HepG2 (cell line): ENCODE measurements around the gene AEBP1. TPM values are rescaled to one million over a fixed set of nuclear protein-coding genes. Genes with fewer than 3 reads are reported as not detected.

Source experiments
- ESRRA ChIP-seq: sonication (generic); formaldehyde crosslinking; IDR thresholded peaks from 2 replicates; pipeline ENCODE4 v1.5.1; 2020; ENCODE audit warnings: mild to moderate bottlenecking, low read depth, missing genetic modification reagents
- KDM2A ChIP-seq: sonication (generic); formaldehyde crosslinking; IDR thresholded peaks from 2 replicates; pipeline ENCODE4 v1.4.0; 2020; ENCODE audit warnings: low read depth, missing genetic modification reagents, borderline replicate concordance
- MXI1 ChIP-seq: IDR thresholded peaks from 3 replicates; pipeline ENCODE4 v1.6.1; 2012; ENCODE audit warnings: low read depth, low read length, inconsistent platforms, borderline replicate concordance
- NR2F2 ChIP-seq: IDR thresholded peaks from 2 replicates; pipeline ENCODE4 v1.6.1; 2012; ENCODE audit warnings: low read depth, inconsistent platforms, borderline replicate concordance
- NRL ChIP-seq: sonication (generic); formaldehyde crosslinking; IDR thresholded peaks from 2 replicates; pipeline ENCODE4 v1.5.0; 2020; ENCODE audit warnings: missing genetic modification reagents, mild to moderate bottlenecking, moderate library complexity, borderline replicate concordance
- SAP130 ChIP-seq: IDR thresholded peaks from 2 replicates; pipeline ENCODE4 v1.6.1; 2016; ENCODE audit warnings: low read depth
- SMC3 ChIP-seq: IDR thresholded peaks from 2 replicates; pipeline ENCODE4 v1.6.1; 2011; ENCODE audit warnings: low read length, improper control_type of control experiment
- ZNF614 ChIP-seq: IDR thresholded peaks from 2 replicates; pipeline ENCODE4 v1.6.1; 2018; ENCODE audit warnings: missing biosample characterization, missing genetic modification reagents, inconsistent platforms, borderline replicate concordance
- polyA plus RNA-seq, 8 experiments: library from polyadenylated mRNA; depleted of rRNA in 3 of 8; stranded (reverse) in 7 of 8; unstranded in 1 of 8; fragments of >200 nt; fragmentation: Illumina TruSeq in 4 of 8; extraction: Trizol in 4 of 8; gene quantifications; 2 replicates each; pipeline versions ENCODE4 v1.2.1 to v1.2.3, GENCODE V29; 2011 to 2016; ENCODE audit warnings: low read depth in 4 of 8, missing spikeins in 1 of 8, mixed read lengths in 1 of 8; ENCODE audit not compliant: insufficient read depth in 1 of 8
- total RNA-seq, 5 experiments: library from RNA; depleted of rRNA; stranded (reverse); fragments of >200 nt; fragmentation: Illumina TruSeq; extraction: Trizol; gene quantifications; 2 replicates each; pipeline ENCODE4 v1.2.3, GENCODE V29; 2016; ENCODE audit warnings: low read depth in 1 of 5
- TF ChIP-seq, protein P1 (sequence below): IDR thresholded peaks from 2 replicates; pipeline ENCODE4 v1.6.1; 2018; ENCODE audit warnings: missing genetic modification reagents, mild to moderate bottlenecking, missing compliant biosample characterization
- TF ChIP-seq, protein P2 (sequence below): sonication (generic); formaldehyde crosslinking; IDR thresholded peaks from 2 replicates; pipeline ENCODE4 v1.5.1; 2020; ENCODE audit warnings: mild to moderate bottlenecking, missing genetic modification reagents, moderate library complexity
- TF ChIP-seq, protein P3 (sequence below): sonication (generic); formaldehyde crosslinking; IDR thresholded peaks from 2 replicates; pipeline ENCODE4 v1.4.0; 2020; ENCODE audit warnings: missing genetic modification reagents, borderline replicate concordance
- TF ChIP-seq, protein P4 (sequence below): sonication (generic); formaldehyde crosslinking; IDR thresholded peaks from 2 replicates; pipeline ENCODE4 v1.5.0; 2020; ENCODE audit warnings: mild to moderate bottlenecking, missing genetic modification reagents, moderate library complexity
- TF ChIP-seq, protein P5 (sequence below): sonication (generic); formaldehyde crosslinking; IDR thresholded peaks from 2 replicates; pipeline ENCODE4 v1.5.1; 2020; ENCODE audit warnings: missing genetic modification reagents, mild to moderate bottlenecking, borderline replicate concordance

AEBP1 gene
- total and polyA plus RNA-seq, 2 of the 13 experiments (the other 11 are each of a cell fraction or from before 2014, with no cell fraction given) = 0.22 to 0.55 TPM

DNA sequence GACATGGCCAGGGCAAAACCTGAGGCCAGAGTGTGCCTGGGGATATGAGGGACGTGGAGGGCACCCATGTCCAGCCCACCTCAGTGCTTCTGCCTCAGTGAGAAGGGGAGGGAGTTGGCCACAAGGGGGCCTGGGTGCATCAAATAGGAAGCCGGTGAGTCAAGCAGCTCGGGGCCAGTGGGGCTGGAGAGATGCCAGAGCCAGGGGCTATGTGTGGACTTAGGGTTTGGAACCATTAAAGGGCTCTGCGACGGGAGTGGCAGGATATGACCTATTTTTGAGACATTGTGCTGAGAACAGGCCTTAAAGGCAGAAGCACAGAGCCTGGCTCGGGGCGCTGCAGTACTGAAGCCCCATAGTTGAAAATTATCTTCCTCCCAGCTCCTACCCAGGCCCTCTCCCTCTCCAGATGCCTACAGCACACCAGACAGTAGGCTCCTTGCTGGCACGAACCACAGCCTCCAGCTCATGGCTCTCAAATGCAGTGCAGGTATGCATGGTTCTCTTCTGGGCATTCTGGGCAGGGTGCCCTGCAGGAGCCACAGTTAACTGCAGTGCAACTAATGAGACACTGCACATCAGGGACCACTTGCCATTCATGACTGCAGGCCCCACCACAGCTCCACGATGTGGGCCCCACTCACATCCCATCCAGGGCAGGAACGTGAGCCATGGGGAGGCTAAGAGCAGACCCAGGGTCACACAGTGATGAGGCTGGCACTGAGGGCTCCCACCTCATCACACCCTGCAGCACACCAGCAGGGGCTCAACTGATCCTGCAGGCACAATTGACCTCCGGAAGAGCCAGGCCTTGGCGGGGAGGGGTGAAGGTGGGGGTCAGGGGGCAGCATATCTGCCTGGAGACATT is 31.5 kb upstream of the AEBP1 start (continued):
- TF ChIP-seq, protein P1, sequence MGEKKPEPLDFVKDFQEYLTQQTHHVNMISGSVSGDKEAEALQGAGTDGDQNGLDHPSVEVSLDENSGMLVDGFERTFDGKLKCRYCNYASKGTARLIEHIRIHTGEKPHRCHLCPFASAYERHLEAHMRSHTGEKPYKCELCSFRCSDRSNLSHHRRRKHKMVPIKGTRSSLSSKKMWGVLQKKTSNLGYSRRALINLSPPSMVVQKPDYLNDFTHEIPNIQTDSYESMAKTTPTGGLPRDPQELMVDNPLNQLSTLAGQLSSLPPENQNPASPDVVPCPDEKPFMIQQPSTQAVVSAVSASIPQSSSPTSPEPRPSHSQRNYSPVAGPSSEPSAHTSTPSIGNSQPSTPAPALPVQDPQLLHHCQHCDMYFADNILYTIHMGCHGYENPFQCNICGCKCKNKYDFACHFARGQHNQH = no peak
- TF ChIP-seq, protein P2, sequence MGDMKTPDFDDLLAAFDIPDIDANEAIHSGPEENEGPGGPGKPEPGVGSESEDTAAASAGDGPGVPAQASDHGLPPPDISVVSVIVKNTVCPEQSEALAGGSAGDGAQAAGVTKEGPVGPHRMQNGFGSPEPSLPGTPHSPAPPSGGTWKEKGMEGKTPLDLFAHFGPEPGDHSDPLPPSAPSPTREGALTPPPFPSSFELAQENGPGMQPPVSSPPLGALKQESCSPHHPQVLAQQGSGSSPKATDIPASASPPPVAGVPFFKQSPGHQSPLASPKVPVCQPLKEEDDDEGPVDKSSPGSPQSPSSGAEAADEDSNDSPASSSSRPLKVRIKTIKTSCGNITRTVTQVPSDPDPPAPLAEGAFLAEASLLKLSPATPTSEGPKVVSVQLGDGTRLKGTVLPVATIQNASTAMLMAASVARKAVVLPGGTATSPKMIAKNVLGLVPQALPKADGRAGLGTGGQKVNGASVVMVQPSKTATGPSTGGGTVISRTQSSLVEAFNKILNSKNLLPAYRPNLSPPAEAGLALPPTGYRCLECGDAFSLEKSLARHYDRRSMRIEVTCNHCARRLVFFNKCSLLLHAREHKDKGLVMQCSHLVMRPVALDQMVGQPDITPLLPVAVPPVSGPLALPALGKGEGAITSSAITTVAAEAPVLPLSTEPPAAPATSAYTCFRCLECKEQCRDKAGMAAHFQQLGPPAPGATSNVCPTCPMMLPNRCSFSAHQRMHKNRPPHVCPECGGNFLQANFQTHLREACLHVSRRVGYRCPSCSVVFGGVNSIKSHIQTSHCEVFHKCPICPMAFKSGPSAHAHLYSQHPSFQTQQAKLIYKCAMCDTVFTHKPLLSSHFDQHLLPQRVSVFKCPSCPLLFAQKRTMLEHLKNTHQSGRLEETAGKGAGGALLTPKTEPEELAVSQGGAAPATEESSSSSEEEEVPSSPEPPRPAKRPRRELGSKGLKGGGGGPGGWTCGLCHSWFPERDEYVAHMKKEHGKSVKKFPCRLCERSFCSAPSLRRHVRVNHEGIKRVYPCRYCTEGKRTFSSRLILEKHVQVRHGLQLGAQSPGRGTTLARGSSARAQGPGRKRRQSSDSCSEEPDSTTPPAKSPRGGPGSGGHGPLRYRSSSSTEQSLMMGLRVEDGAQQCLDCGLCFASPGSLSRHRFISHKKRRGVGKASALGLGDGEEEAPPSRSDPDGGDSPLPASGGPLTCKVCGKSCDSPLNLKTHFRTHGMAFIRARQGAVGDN (CRISPR knock-in tag) = peak; percentile 55
- TF ChIP-seq ESRRA (CRISPR knock-in tag) (no peak; the same call in 1 of the 2 replicates), NRL (CRISPR knock-in tag) (no peak), SMC3 (0 out of 2 replicates have a peak, but pooled peaks have one; percentile 7), ZNF614 (0 out of 2 replicates have a peak, but pooled peaks have one; percentile 19), MXI1 (0 out of 3 replicates have a peak, but pooled peaks have one; percentile 2), NR2F2 (no peak), KDM2A (CRISPR knock-in tag) (0 out of 2 replicates have a peak, but pooled peaks have one; percentile 47), SAP130 (CRISPR knock-in tag) (no peak)
- TF ChIP-seq, protein P3, sequence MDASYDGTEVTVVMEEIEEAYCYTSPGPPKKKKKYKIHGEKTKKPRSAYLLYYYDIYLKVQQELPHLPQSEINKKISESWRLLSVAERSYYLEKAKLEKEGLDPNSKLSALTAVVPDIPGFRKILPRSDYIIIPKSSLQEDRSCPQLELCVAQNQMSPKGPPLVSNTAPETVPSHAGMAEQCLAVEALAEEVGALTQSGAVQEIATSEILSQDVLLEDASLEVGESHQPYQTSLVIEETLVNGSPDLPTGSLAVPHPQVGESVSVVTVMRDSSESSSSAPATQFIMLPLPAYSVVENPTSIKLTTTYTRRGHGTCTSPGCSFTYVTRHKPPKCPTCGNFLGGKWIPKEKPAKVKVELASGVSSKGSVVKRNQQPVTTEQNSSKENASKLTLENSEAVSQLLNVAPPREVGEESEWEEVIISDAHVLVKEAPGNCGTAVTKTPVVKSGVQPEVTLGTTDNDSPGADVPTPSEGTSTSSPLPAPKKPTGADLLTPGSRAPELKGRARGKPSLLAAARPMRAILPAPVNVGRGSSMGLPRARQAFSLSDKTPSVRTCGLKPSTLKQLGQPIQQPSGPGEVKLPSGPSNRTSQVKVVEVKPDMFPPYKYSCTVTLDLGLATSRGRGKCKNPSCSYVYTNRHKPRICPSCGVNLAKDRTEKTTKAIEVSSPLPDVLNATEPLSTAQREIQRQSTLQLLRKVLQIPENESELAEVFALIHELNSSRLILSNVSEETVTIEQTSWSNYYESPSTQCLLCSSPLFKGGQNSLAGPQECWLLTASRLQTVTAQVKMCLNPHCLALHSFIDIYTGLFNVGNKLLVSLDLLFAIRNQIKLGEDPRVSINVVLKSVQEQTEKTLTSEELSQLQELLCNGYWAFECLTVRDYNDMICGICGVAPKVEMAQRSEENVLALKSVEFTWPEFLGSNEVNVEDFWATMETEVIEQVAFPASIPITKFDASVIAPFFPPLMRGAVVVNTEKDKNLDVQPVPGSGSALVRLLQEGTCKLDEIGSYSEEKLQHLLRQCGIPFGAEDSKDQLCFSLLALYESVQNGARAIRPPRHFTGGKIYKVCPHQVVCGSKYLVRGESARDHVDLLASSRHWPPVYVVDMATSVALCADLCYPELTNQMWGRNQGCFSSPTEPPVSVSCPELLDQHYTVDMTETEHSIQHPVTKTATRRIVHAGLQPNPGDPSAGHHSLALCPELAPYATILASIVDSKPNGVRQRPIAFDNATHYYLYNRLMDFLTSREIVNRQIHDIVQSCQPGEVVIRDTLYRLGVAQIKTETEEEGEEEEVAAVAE = 0 out of 2 replicates have a peak, but pooled peaks have one; percentile 17
- TF ChIP-seq, protein P4, sequence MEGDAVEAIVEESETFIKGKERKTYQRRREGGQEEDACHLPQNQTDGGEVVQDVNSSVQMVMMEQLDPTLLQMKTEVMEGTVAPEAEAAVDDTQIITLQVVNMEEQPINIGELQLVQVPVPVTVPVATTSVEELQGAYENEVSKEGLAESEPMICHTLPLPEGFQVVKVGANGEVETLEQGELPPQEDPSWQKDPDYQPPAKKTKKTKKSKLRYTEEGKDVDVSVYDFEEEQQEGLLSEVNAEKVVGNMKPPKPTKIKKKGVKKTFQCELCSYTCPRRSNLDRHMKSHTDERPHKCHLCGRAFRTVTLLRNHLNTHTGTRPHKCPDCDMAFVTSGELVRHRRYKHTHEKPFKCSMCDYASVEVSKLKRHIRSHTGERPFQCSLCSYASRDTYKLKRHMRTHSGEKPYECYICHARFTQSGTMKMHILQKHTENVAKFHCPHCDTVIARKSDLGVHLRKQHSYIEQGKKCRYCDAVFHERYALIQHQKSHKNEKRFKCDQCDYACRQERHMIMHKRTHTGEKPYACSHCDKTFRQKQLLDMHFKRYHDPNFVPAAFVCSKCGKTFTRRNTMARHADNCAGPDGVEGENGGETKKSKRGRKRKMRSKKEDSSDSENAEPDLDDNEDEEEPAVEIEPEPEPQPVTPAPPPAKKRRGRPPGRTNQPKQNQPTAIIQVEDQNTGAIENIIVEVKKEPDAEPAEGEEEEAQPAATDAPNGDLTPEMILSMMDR (CRISPR knock-in tag) = peak; percentile 62
- TF ChIP-seq, protein P5, sequence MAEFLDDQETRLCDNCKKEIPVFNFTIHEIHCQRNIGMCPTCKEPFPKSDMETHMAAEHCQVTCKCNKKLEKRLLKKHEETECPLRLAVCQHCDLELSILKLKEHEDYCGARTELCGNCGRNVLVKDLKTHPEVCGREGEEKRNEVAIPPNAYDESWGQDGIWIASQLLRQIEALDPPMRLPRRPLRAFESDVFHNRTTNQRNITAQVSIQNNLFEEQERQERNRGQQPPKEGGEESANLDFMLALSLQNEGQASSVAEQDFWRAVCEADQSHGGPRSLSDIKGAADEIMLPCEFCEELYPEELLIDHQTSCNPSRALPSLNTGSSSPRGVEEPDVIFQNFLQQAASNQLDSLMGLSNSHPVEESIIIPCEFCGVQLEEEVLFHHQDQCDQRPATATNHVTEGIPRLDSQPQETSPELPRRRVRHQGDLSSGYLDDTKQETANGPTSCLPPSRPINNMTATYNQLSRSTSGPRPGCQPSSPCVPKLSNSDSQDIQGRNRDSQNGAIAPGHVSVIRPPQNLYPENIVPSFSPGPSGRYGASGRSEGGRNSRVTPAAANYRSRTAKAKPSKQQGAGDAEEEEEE (CRISPR knock-in tag) = no peak
